Ovary (tissue), 3 donors: ENCODE data around the gene FBXO38.

Source experiments
- CTCF ChIP-seq, 3 donors: fragments of 450-650 bp in 2 of 3; fragments of 200-600 bp in 1 of 3; IDR thresholded peaks; one replicate each; pipeline versions ENCODE4 v1.5.1 to v1.8.0; 2016 to 2022; ENCODE audit warnings: antibody characterized with exemption in 3 of 3, mild to moderate bottlenecking in 1 of 3
- EP300 ChIP-seq: sonication (generic); formaldehyde crosslinking; IDR thresholded peaks from one replicate; pipeline ENCODE4 v1.6.1; 2017; ENCODE audit warnings: antibody characterized with exemption
- POLR2A ChIP-seq: fragments of 450-650 bp; IDR thresholded peaks from one replicate; pipeline ENCODE4 v1.6.1; 2017; ENCODE audit warnings: antibody characterized with exemption, mild to moderate bottlenecking, moderate library complexity
- donor health status: DM: no; HTN: no; CAD: no.

- TF ChIP-seq POLR2A, result no peak
- no peak for TF ChIP-seq CTCF (IDR thresholded peaks at IDR 0.05)
- TF ChIP-seq EP300, result no peak
These were observed 19.4 kb upstream of the FBXO38 start for GRCh38 chr5:148364343-148364742.
